Measurements from ENCODE around the gene UBA5.
A peak's percentile ranks its signal among the peaks of the same experiment; 100 is the strongest.
"Not testable (repeated sequence)": the region's sequence is repeated elsewhere in the genome, so short reads cannot be mapped to it uniquely, and the experiment has no call there.

UBA5 gene

DNA sequence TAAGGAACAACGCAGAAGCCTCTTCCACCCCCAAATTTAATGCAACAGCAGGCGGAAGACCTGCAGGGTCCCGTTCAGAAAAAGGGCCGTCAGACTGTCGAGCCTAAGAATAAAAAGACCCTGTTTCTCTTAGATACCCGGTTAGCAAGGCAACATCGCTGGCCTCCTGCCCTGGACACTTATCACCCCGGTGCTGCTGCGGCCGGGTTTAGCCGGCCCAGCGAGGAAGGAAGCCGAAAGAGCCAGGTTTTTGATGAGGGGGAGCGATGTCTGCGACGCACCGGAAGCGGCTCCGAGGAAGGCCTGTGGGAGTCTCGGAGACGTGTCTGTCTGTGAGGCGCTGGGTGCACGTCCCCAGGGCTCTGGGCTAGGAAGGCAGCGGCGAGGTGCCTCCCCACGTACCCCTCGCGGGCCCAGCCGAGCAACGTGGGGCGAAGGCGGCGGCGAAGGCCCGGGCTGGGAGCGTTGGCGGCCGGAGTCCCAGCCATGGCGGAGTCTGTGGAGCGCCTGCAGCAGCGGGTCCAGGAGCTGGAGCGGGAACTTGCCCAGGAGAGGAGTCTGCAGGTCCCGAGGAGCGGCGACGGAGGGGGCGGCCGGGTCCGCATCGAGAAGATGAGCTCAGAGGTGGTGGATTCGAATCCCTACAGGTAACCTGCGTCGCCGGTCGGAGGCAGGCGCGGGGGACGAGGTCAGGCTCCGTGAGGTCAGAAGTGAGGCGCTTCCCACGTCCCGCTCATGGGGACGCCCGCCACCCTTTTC is at the start of gene UBA5:
Gene UBA5, plus strand, starts transcription at position 278 of the 759 bp plus-strand sequence. Its CDS starts 209 bp downstream, at position 487.
- peak; percentile 81 for DNase-seq (ENCODE audit: low read depth)

DNA sequence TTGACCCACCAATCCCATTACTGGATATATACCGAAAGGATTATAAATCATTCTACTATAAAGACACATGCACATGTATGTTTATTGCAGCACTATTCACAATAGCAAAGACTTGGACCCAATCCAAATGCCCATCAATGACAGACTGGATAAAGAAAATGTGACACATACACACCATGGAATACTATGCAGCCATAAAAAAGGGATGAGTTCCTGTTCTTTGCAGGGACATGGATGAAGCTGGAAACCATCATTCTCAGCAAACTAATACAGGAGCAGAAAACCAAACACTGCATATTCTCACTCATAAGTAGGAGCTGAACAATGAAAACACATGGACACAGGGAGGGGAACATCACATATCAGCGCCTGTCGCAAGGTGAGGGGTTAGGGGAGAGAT is 44.8 kb upstream of the UBA5 start:
- DNase-seq (ENCODE audit: low read depth); H3K4me3 ChIP-seq (ENCODE audit: low read depth, low read length): not testable (repeated sequence)

More for the DNA sequence above, at the start of gene UBA5:
- TF ChIP-seq, protein P1, sequence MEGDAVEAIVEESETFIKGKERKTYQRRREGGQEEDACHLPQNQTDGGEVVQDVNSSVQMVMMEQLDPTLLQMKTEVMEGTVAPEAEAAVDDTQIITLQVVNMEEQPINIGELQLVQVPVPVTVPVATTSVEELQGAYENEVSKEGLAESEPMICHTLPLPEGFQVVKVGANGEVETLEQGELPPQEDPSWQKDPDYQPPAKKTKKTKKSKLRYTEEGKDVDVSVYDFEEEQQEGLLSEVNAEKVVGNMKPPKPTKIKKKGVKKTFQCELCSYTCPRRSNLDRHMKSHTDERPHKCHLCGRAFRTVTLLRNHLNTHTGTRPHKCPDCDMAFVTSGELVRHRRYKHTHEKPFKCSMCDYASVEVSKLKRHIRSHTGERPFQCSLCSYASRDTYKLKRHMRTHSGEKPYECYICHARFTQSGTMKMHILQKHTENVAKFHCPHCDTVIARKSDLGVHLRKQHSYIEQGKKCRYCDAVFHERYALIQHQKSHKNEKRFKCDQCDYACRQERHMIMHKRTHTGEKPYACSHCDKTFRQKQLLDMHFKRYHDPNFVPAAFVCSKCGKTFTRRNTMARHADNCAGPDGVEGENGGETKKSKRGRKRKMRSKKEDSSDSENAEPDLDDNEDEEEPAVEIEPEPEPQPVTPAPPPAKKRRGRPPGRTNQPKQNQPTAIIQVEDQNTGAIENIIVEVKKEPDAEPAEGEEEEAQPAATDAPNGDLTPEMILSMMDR (IDR thresholded peaks at IDR 0.05; ENCODE audit: low read depth, low read length): no peak
- TF ChIP-seq, protein P2, sequence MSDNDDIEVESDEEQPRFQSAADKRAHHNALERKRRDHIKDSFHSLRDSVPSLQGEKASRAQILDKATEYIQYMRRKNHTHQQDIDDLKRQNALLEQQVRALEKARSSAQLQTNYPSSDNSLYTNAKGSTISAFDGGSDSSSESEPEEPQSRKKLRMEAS (IDR thresholded peaks at IDR 0.05; ENCODE audit: low read depth, low read length): no peak; the same call in 1 of the 2 replicates
- TF ChIP-seq MYC (IDR thresholded peaks at IDR 0.05; ENCODE audit: low read depth, low read length) (no peak), POLR2A (IDR thresholded peaks at IDR 0.05; ENCODE audit: extremely low read depth, insufficient read length) (peak; percentile 63)
- peak within 1 kb of the TSS; percentile 90 for H3K4me3 ChIP-seq (ENCODE audit: low read depth, low read length)

DNA sequence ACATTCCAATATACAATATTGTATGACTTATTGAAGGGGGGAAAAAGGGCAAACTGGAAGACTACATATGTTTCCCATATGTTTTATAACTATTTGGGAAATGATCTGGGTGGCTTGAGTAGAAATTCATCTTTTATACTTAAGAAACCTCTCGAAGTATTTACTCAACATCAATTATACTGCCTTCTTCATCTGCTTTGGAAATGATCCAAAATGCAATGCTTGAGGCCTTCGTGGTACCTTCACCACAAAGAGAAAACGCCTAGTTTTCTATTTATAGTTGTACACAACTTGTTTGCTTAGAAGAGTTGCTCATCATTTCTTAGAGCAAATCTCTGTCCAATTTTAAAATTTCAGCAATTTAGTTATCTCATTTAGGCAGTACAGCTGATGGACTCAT is 44.2 kb upstream of the UBA5 start:
- DNase-seq (ENCODE audit: low read depth): no peak
- TF ChIP-seq, protein P2 (IDR thresholded peaks at IDR 0.05; ENCODE audit: low read depth, low read length): no peak
- no peak overlapping the region for H3K4me3 ChIP-seq (ENCODE audit: low read depth, low read length)

DNA sequence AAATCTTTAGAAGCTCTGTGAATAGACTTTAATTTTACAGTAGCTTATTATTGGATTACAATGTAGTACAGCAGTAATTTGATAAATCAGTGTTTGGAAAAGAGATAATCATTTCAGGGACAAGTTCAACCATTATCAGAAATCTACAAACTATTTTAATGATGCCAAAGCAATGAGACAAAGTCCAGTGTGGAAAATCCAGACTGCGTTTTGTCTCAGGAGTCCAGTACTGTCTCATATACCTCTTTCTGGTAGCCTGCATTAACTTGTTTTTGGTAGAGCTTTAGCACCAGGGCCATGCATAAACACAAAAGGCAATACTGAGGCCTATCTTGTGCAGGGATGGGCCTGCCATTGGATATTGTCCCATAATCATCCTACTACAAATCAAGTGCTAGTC is 43.3 kb upstream of the UBA5 start:
- TF ChIP-seq POLR2A (IDR thresholded peaks at IDR 0.05; ENCODE audit: extremely low read depth, insufficient read length): no peak

DNA sequence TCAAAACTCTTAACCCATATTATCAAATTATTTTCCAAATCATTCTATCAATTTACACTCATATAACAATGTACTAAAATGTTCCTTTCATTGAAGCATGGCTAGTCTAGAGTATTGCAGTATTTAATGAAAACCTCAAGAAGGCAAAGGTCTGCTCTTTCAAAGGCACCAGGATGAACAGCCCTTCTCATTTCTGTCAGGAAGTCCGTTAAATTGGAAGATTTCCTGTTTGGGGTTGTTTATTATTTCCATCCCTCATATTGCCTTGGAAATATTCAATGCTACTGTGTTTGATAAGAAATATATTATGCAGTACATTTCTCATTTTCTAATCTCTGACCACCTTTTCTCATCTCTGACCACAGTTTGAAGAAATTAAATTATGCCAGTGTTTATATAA is 38.0 kb upstream of the UBA5 start:
- no peak for TF ChIP-seq MYC (IDR thresholded peaks at IDR 0.05; ENCODE audit: low read depth, low read length)
- TF ChIP-seq POLR2A (IDR thresholded peaks at IDR 0.05; ENCODE audit: extremely low read depth, insufficient read length): no peak
- TF ChIP-seq, protein P1 (IDR thresholded peaks at IDR 0.05; ENCODE audit: low read depth, low read length): no peak
- TF ChIP-seq, protein P2 (IDR thresholded peaks at IDR 0.05; ENCODE audit: low read depth, low read length): no peak
- no peak overlapping the region for H3K4me3 ChIP-seq (ENCODE audit: low read depth, low read length)
- DNase-seq (ENCODE audit: low read depth): no peak

More for the DNA sequence above, 43.3 kb upstream of the UBA5 start:
- DNase-seq (ENCODE audit: low read depth): no peak
- H3K4me3 ChIP-seq (ENCODE audit: low read depth, low read length): no peak overlapping the region

DNA sequence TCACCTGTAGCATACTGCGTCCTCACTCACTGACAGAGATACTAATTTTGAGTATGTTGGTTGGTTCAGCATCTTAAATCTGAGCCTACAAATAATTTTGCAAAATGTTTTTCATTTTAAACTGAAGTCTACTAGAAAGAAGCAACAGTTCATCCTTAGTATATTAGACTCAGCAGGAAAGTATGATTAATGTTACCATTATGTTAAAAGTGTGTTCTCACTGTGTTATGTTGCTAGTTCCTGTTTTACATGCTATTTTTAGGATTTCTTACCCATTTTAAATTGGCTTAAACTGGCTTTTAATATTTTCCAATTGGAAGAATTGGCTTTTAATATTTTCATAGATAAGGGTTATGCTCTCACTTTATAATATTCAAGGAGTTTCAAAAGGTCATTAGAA is 37.4 kb upstream of the UBA5 start:
- DNase-seq (ENCODE audit: low read depth): no peak
- H3K4me3 ChIP-seq (ENCODE audit: low read depth, low read length): no peak overlapping the region
- TF ChIP-seq, protein P1 (IDR thresholded peaks at IDR 0.05; ENCODE audit: low read depth, low read length): no peak
- no peak for TF ChIP-seq POLR2A (IDR thresholded peaks at IDR 0.05; ENCODE audit: extremely low read depth, insufficient read length)
- TF ChIP-seq MYC (IDR thresholded peaks at IDR 0.05; ENCODE audit: low read depth, low read length): no peak
- TF ChIP-seq, protein P2 (IDR thresholded peaks at IDR 0.05; ENCODE audit: low read depth, low read length): no peak

DNA sequence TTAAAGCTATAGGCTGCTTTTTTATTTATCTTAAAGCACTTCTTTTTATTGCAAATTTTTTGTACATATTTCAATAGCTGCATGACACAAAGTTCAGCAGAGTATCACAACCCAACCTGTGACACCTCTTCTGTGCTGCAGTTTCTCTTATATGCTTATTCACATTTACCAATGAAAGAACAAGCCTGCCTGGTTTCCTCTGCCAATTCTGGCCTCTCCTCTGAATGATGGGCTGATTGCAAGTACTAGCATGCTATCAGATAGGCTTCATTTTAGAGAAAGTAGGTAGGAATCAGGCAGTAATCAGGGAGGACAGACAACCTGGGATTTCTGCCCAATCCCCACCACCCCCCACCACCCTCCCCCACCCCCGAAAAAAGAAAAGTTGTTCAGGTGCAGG is 36.5 kb upstream of the UBA5 start:
- no peak for DNase-seq (ENCODE audit: low read depth)
- TF ChIP-seq MYC (IDR thresholded peaks at IDR 0.05; ENCODE audit: low read depth, low read length) (no peak), POLR2A (IDR thresholded peaks at IDR 0.05; ENCODE audit: extremely low read depth, insufficient read length) (no peak)
- TF ChIP-seq, protein P2 (IDR thresholded peaks at IDR 0.05; ENCODE audit: low read depth, low read length): no peak
- TF ChIP-seq, protein P1 (IDR thresholded peaks at IDR 0.05; ENCODE audit: low read depth, low read length): no peak
- H3K4me3 ChIP-seq (ENCODE audit: low read depth, low read length): no peak overlapping the region
